Type B pancreatic cell (in vitro differentiated cells): ENCODE data around the gene TSC22D1. TPM values are rescaled to one million over a fixed set of nuclear protein-coding genes. Genes with fewer than 3 reads are reported as not detected.
"Not testable (repeated sequence)": the region's sequence is repeated elsewhere in the genome, so short reads cannot be mapped to it uniquely, and the experiment has no call there.

Experiments
- DNase-seq: peaks from one replicate; pipeline ENCODE4 v3.0.0; 2021; ENCODE audit warnings: mixed read lengths; ENCODE audit not compliant: unreplicated experiment; ENCODE audit errors: extremely low spot score
- H3K27ac Mint-ChIP-seq: 2 replicates; pipeline ENCODE4 v1.8.0; 2021; ENCODE audit warnings: mild to moderate bottlenecking, mixed read lengths
- H3K27me3 Mint-ChIP-seq: 2 replicates; pipeline ENCODE4 v1.8.0; 2021; ENCODE audit warnings: mixed read lengths
- H3K36me3 Mint-ChIP-seq: 2 replicates; pipeline ENCODE4 v1.8.0; 2021; ENCODE audit warnings: mixed read lengths
- H3K4me1 Mint-ChIP-seq: one replicate; pipeline ENCODE4 v1.8.0; 2021; ENCODE audit warnings: mixed read lengths; ENCODE audit not compliant: unreplicated experiment
- H3K4me3 Mint-ChIP-seq: 2 replicates; pipeline ENCODE4 v1.8.0; 2021; ENCODE audit warnings: mild to moderate bottlenecking, mixed read lengths
- H3K9me3 Mint-ChIP-seq: 2 replicates; pipeline ENCODE4 v1.8.0; 2021; ENCODE audit warnings: mixed read lengths
- total RNA-seq: library from RNA; stranded (reverse); gene quantifications from 2 replicates; pipeline ENCODE4 v1.2.1, GENCODE V29; 2021; ENCODE audit warnings: low replicate concordance
- TF ChIP-seq, protein P1 (sequence below): fragments of 200-600 bp; sonication (generic); conservative IDR thresholded peaks from 2 replicates; pipeline ENCODE4 v1.5.0; 2021; ENCODE audit warnings: antibody characterized with exemption, mild to moderate bottlenecking

TSC22D1 gene
- total RNA-seq, 1 donor from 2014 or later, result 132 TPM

DNA sequence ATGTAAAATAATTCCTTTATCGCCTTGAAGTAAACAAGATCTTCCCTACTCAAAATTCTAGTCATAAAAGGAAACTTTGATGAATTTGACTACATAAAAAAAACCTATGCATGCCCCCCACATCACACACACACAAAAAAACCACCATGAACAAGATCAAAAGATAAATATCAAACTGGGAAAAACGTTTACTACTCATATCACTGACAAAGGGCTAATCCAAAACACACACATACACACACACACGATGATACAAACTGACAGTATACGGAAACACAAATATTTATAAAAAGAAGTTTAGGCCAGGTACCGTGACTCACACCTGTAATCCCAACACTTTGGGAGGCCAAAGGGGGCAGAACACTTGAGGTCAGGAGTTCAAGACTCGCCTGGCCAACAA lies 61.9 kb downstream of the TSC22D1 start:
- peaks cover 25% of the 10 kb centered on the region for H3K36me3 Mint-ChIP-seq
- peaks cover 7% of the 10 kb centered on the region for H3K4me1 Mint-ChIP-seq
- H3K4me3 Mint-ChIP-seq, result no peak overlapping the region
- H3K27ac Mint-ChIP-seq, result no peak overlapping the region
- TF ChIP-seq, protein P1, sequence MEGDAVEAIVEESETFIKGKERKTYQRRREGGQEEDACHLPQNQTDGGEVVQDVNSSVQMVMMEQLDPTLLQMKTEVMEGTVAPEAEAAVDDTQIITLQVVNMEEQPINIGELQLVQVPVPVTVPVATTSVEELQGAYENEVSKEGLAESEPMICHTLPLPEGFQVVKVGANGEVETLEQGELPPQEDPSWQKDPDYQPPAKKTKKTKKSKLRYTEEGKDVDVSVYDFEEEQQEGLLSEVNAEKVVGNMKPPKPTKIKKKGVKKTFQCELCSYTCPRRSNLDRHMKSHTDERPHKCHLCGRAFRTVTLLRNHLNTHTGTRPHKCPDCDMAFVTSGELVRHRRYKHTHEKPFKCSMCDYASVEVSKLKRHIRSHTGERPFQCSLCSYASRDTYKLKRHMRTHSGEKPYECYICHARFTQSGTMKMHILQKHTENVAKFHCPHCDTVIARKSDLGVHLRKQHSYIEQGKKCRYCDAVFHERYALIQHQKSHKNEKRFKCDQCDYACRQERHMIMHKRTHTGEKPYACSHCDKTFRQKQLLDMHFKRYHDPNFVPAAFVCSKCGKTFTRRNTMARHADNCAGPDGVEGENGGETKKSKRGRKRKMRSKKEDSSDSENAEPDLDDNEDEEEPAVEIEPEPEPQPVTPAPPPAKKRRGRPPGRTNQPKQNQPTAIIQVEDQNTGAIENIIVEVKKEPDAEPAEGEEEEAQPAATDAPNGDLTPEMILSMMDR, result no peak
- H3K9me3 Mint-ChIP-seq, result no peaks in the 10 kb centered on the region
- H3K27me3 Mint-ChIP-seq, result no peaks in the 10 kb centered on the region
- DNase-seq, result no peak

DNA sequence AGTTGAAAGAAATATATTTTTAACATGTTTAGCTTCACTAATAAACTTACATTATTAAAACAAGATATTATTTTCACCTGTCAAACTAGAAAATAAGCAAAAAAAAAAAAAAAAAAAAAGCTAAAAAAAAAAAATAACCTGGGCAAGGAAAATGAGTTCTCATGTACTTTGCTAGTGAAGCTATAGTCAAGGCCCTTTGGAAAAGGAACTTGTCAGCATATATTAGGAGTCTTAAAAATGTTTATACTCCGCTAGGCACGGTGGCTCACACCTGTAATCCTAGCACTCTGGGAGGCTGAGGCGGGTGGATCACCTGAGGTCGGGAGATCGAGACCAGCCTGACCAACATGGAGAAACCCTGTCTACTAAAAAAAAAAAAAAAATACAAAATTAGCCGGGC lies 66.3 kb downstream of the TSC22D1 start:
- not testable (repeated sequence) for H3K27me3 Mint-ChIP-seq, H3K4me3 Mint-ChIP-seq, H3K9me3 Mint-ChIP-seq, H3K27ac Mint-ChIP-seq, DNase-seq
- Mint-ChIP-seq H3K4me1 (peaks cover 13% of the 10 kb centered on the region), H3K36me3 (peaks cover 21% of the 10 kb centered on the region)

DNA sequence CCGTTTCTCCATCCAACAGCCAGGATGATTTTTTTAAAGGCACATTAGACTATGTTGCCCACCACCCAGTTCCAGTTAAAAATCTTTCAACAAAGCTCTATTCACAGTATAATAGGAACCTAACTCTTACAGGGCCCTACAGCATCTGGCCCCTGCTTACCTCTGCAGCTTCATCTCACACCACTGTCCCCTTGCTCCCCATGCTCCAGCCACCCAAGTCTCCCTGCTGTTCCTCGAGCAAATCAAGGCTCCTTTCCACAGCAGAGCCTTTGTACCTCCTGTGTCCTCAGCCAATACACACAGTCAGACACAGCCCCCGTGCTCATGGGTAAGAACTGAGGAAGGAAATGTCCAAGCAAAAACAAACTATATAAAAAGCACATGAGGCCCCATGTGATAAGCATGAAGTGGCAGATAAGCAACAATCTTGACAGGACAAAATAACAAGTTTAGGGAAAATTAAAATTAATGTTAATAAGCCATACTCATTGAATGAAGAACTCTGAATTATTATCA lies 67.5 kb downstream of the TSC22D1 start:
- no peak for DNase-seq
- Mint-ChIP-seq H3K27ac (no peak overlapping the region), H3K4me1 (peaks cover 13% of the 10 kb centered on the region), H3K4me3 (no peak overlapping the region), H3K36me3 (peaks cover 17% of the 10 kb centered on the region), H3K9me3 (no peaks in the 10 kb centered on the region), H3K27me3 (no peaks in the 10 kb centered on the region)
- TF ChIP-seq, protein P1, result no peak

DNA sequence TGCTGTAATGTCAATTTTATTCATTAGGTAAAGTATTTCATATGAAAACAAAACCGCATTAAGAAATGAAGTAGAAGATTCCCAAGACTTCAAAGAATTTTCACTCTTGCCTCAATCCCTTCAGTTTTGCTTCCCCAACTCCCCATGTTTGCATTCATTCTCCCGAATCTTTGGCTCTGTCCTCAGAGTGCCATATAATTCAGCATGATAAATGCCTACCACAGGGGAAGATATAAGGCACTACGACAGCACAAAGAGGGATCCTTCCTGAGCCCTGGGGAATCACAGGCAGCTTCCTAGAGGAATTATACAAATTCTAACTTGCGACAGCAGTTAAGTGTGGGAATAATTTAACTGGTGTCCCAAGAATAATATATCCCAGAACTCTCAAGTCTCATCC lies 68.5 kb downstream of the TSC22D1 start:
- Mint-ChIP-seq H3K4me3 (no peak overlapping the region), H3K9me3 (no peaks in the 10 kb centered on the region), H3K4me1 (peaks cover 13% of the 10 kb centered on the region), H3K36me3 (peaks cover 11% of the 10 kb centered on the region), H3K27ac (no peak overlapping the region), H3K27me3 (no peaks in the 10 kb centered on the region)
- TF ChIP-seq, protein P1, result no peak
- no peak for DNase-seq

DNA sequence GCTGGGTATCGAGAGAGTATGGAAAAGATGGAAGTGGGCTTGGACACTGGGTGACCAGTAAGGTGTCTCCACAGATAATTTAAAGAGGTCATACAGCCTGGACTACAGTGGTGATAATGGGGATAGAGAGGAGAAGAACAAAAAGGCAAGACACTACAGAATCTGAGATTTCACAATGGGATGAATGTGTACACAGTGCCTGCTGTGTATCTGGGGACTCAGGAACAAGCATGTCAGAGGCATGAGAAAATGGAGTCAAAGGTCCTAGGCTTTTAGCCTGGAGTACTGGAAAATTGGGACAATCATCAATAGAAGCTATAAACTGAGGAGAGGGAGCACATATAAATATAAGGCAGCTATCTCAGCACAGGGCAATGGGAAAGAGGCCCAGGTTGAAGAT lies 69.4 kb downstream of the TSC22D1 start:
- DNase-seq, result no peak
- Mint-ChIP-seq H3K9me3 (no peaks in the 10 kb centered on the region), H3K27ac (no peak overlapping the region), H3K27me3 (no peaks in the 10 kb centered on the region), H3K36me3 (peaks cover 9% of the 10 kb centered on the region), H3K4me3 (no peak overlapping the region), H3K4me1 (peaks cover 13% of the 10 kb centered on the region)
- TF ChIP-seq, protein P1, result no peak

DNA sequence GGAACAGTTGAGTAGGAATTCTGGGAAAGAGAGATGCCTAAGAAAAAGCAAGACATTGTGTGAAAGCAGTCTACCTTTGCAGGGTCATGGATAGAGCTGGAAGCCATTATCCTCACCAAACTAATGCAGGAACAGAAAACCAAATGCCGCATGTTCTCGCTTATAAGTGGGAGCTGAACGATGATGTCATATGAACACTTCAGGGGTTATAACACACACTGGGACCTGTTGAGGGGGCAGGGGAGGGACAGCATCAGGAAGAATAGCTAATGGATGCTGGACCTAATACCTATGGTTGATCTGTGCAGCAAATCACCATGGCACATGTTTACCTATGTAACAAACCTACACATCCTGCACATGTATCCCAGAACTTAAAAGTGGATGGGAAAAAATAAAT lies 69.9 kb downstream of the TSC22D1 start:
- H3K4me3 Mint-ChIP-seq, result no peak overlapping the region
- no peaks in the 10 kb centered on the region for H3K27me3 Mint-ChIP-seq
- TF ChIP-seq, protein P1, result no peak
- DNase-seq, result no peak
- peaks cover 13% of the 10 kb centered on the region for H3K4me1 Mint-ChIP-seq
- H3K27ac Mint-ChIP-seq, result no peak overlapping the region
- H3K36me3 Mint-ChIP-seq, result peaks cover 5% of the 10 kb centered on the region
- no peaks in the 10 kb centered on the region for H3K9me3 Mint-ChIP-seq
